Upper lobe of left lung (tissue), 4 donors: ENCODE results near the gene RNF126.

Source experiments
- POLR2A ChIP-seq, 4 donors: fragments of 450-650 bp; IDR thresholded peaks; one replicate each; pipeline ENCODE4 v1.5.1; 2016 to 2017; ENCODE audit warnings: antibody characterized with exemption in 4 of 4, mild to moderate bottlenecking in 2 of 4
- TF ChIP-seq, protein P1 (sequence below), 6 experiments: fragments of 450-650 bp in 4 of 6; fragments of 200-600 bp in 2 of 6; sonication (generic) in 2 of 6; IDR thresholded peaks; one replicate each; pipeline ENCODE4 v1.5.1; 2016 to 2019; ENCODE audit warnings: antibody characterized with exemption in 6 of 6

DNA sequence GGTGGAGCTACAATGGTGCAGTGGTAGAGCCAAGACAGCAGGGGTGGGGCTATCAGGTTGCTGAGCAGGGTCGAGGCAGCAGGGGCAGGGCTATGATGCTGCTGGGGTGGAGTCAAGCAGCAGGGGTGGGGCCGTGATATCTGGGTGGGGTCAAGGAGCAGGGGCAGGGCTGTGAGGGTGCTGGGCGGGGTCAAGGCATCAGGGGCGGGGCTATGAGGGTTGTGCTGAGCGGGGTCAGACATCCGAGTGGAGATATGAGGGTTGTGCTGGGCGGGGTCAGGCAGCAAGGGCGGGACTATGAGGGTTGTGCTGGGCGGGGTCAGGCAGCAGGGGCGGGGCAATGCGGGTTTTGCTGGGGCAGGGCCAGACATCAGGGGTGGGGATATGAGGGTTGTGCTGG lies 58.7 kb downstream of the RNF126 start:
- TF ChIP-seq, protein P1, sequence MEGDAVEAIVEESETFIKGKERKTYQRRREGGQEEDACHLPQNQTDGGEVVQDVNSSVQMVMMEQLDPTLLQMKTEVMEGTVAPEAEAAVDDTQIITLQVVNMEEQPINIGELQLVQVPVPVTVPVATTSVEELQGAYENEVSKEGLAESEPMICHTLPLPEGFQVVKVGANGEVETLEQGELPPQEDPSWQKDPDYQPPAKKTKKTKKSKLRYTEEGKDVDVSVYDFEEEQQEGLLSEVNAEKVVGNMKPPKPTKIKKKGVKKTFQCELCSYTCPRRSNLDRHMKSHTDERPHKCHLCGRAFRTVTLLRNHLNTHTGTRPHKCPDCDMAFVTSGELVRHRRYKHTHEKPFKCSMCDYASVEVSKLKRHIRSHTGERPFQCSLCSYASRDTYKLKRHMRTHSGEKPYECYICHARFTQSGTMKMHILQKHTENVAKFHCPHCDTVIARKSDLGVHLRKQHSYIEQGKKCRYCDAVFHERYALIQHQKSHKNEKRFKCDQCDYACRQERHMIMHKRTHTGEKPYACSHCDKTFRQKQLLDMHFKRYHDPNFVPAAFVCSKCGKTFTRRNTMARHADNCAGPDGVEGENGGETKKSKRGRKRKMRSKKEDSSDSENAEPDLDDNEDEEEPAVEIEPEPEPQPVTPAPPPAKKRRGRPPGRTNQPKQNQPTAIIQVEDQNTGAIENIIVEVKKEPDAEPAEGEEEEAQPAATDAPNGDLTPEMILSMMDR (IDR thresholded peaks at IDR 0.05): no peak
- TF ChIP-seq POLR2A (IDR thresholded peaks at IDR 0.05): no peak
